ENCODE results near the gene KIF15.
A peak's percentile ranks its signal among the peaks of the same experiment; 100 is the strongest.

The KIF15 gene

GRCh38 chr3:44729384-44729910 is 32.1 kb upstream of the KIF15 start, which contains the start of gene ZNF501 (continued):
- TF ChIP-seq ZNF645 (tag by site-specific recombination; IDR thresholded peaks at IDR 0.05) = no peak
- TF ChIP-seq ZNF623 (tag by site-specific recombination; IDR thresholded peaks at IDR 0.05) = no peak
- TF ChIP-seq ZNF544 (tag by site-specific recombination; IDR thresholded peaks at IDR 0.05) = no peak
- TF ChIP-seq CTCF (tag by site-specific recombination; IDR thresholded peaks at IDR 0.05) = no peak
- no peak for TF ChIP-seq RBAK (tag by site-specific recombination; IDR thresholded peaks at IDR 0.05)
- TF ChIP-seq ZNF561 (tag by site-specific recombination; IDR thresholded peaks at IDR 0.05; ENCODE audit: borderline replicate concordance) = peak; percentile 95
- TF ChIP-seq ZNF398 (tag by site-specific recombination; IDR thresholded peaks at IDR 0.05) = no peak
- TF ChIP-seq ZNF335 (tag by site-specific recombination; conservative IDR thresholded peaks at IDR 0.05) = peak; percentile 79
- peak; percentile 48; the same call in 1 of the 2 replicates for TF ChIP-seq ZNF394 (tag by site-specific recombination; IDR thresholded peaks at IDR 0.05; ENCODE audit: borderline replicate concordance)
- TF ChIP-seq ZIC2 (tag by site-specific recombination; IDR thresholded peaks at IDR 0.05) = peak; percentile 90
- no peak for TF ChIP-seq REST (tag by site-specific recombination; IDR thresholded peaks at IDR 0.05)
- 0 out of 2 replicates have a peak, but pooled peaks have one; percentile 23 for TF ChIP-seq MZF1 (tag by site-specific recombination; IDR thresholded peaks at IDR 0.05; ENCODE audit: borderline replicate concordance)
- TF ChIP-seq ZSCAN30 (tag by site-specific recombination; IDR thresholded peaks at IDR 0.05) = peak; percentile 43; the same call in 1 of the 2 replicates
- TF ChIP-seq ZNF274 (IDR thresholded peaks at IDR 0.05; ENCODE audit: low read length) = no peak
- TF ChIP-seq ZNF274 (tag by site-specific recombination; IDR thresholded peaks at IDR 0.05; ENCODE audit: borderline replicate concordance) = no peak
- TF ChIP-seq ZNF549 (tag by site-specific recombination; IDR thresholded peaks at IDR 0.05) = peak; percentile 56; the same call in 1 of the 2 replicates
- TF ChIP-seq ZNF777 (tag by site-specific recombination; IDR thresholded peaks at IDR 0.05; ENCODE audit: borderline replicate concordance) = no peak
- TF ChIP-seq ZBTB11 (tag by site-specific recombination; conservative IDR thresholded peaks at IDR 0.05; ENCODE audit: low read depth) = peak; percentile 71
- peak; percentile 97 for TF ChIP-seq ZNF518A (tag by site-specific recombination; conservative IDR thresholded peaks at IDR 0.05; ENCODE audit: low read depth)
- no peak for TF ChIP-seq YY2 (tag by site-specific recombination; IDR thresholded peaks at IDR 0.05)
- TF ChIP-seq ZNF626 (tag by site-specific recombination; IDR thresholded peaks at IDR 0.05) = no peak
- peak; percentile 73 for TF ChIP-seq SP2 (tag by site-specific recombination; IDR thresholded peaks at IDR 0.05)
- TF ChIP-seq ZNF157 (tag by site-specific recombination; IDR thresholded peaks at IDR 0.05) = no peak
